Endothelial cell of umbilical vein (primary cell): ENCODE results near the gene TPSB2. TPM values are rescaled to one million over a fixed set of nuclear protein-coding genes. Genes with fewer than 3 reads are reported as not detected.

Experiments
- BruUV-seq: library from RNA; stranded (reverse); fragments of 400-500 nt; replicated peaks from 2 replicates; lab custom pipeline; 2021; lab: Mats Ljungman, UMichigan
- CTCF ChIA-PET: fragments of 300-600, 350-600 bp; sonication (Branson Sonifier 250); formaldehyde crosslinking; loops from one replicate; lab custom pipeline; 2021; ENCODE audit warnings: antibody characterized with exemption, inconsistent platforms; lab: Charles Lee
- POLR2A ChIA-PET: fragments of 300-600, 350-600 bp; sonication (Branson Sonifier 250); formaldehyde crosslinking; loops from one replicate; lab custom pipeline; 2021; ENCODE audit warnings: antibody characterized with exemption, inconsistent platforms; lab: Charles Lee
- DNase-seq: peaks from one replicate; pipeline ENCODE4 v3.0.0-alpha.2; 2011; ENCODE audit warnings: low read depth, low spot score
- FAIRE-seq: peaks from 2 replicates; lab custom pipeline; 2011; peaks lifted over from hg19 to GRCh38; lab: Jason Lieb, UNC
- H2AFZ ChIP-seq: 2 replicates; pipeline ENCODE4 v1.6.0; 2012; ENCODE audit warnings: low read depth, low read length, control low read depth, inconsistent platforms
- H3K27ac ChIP-seq: 2 replicates; pipeline ENCODE4 v1.5.1; 2011; ENCODE audit warnings: low read depth, mild to moderate bottlenecking, control low read depth, low read length, moderate library complexity; ENCODE audit not compliant: insufficient read depth
- H3K27me3 ChIP-seq, 2 experiments: 2 replicates each; pipeline versions ENCODE4 v1.6.0 to v1.6.1; 2011; ENCODE audit warnings: low read length in 2 of 2, mixed read lengths in 1 of 2; ENCODE audit not compliant: control insufficient read depth in 2 of 2, insufficient read depth in 2 of 2
- H3K36me3 ChIP-seq, 2 experiments: 2 replicates in 1 of 2; 3 replicates in 1 of 2; pipeline ENCODE4 v1.5.1; 2011; ENCODE audit warnings: low read length in 2 of 2, mild to moderate bottlenecking in 1 of 2, moderate library complexity in 1 of 2; ENCODE audit not compliant: control insufficient read depth in 2 of 2, insufficient read depth in 2 of 2; ENCODE audit errors: extremely low read depth in 1 of 2
- H3K4me1 ChIP-seq: 3 replicates; pipeline ENCODE4 v1.5.1; 2011; ENCODE audit warnings: mild to moderate bottlenecking, low read length; ENCODE audit not compliant: control insufficient read depth, insufficient read depth; ENCODE audit errors: extremely low read depth
- H3K4me2 ChIP-seq: 2 replicates; pipeline ENCODE4 v1.6.1; 2011; ENCODE audit warnings: low read length, control low read depth, mixed read lengths; ENCODE audit not compliant: insufficient read depth
- H3K4me3 ChIP-seq, 3 experiments: fragments of 200-600 bp in 1 of 3; sonication (generic), shearing (Covaris generic) in 1 of 3; replicated peaks in 1 of 3; 2 replicates each; pipeline ENCODE4 v1.5.1; 2011 to 2016; ENCODE audit warnings: control low read depth in 3 of 3, low read length in 3 of 3, mild to moderate bottlenecking in 2 of 3, inconsistent platforms in 1 of 3, low read depth in 1 of 3, moderate library complexity in 1 of 3; ENCODE audit not compliant: insufficient read depth in 1 of 3
- H3K79me2 ChIP-seq: 2 replicates; pipeline ENCODE4 v1.6.0; 2012; ENCODE audit warnings: low read length, inconsistent platforms; ENCODE audit not compliant: control insufficient read depth, insufficient read depth
- H3K9ac ChIP-seq: replicated peaks from 2 replicates; pipeline ENCODE3; 2011; ENCODE audit warnings: low read length, control low read depth; ENCODE audit not compliant: insufficient read depth; ENCODE audit errors: extremely low read depth
- H3K9me1 ChIP-seq: replicated peaks from 3 replicates; pipeline ENCODE4 v1.6.0; 2011; ENCODE audit warnings: mild to moderate bottlenecking, low read length; ENCODE audit not compliant: control insufficient read depth, insufficient read depth; ENCODE audit errors: extremely low read depth
- H3K9me3 ChIP-seq: replicated peaks from 2 replicates; pipeline ENCODE4 v1.5.1; 2012; ENCODE audit warnings: low read length, inconsistent platforms; ENCODE audit not compliant: control insufficient read depth, insufficient read depth
- H4K20me1 ChIP-seq: replicated peaks from 2 replicates; pipeline ENCODE3; 2011; ENCODE audit warnings: mild to moderate bottlenecking, low read length; ENCODE audit not compliant: control insufficient read depth, insufficient read depth; ENCODE audit errors: extremely low read depth
- FOS ChIP-seq: IDR thresholded peaks from 2 replicates; pipeline ENCODE4 v1.6.1; 2011; ENCODE audit warnings: mild to moderate bottlenecking, low read length, moderate library complexity, borderline replicate concordance; ENCODE audit not compliant: insufficient read depth
- GATA2 ChIP-seq: IDR thresholded peaks from 2 replicates; pipeline ENCODE4 v1.7.0; 2011; ENCODE audit warnings: low read depth, mild to moderate bottlenecking, moderate library complexity, mixed read lengths, low read length; ENCODE audit not compliant: insufficient read length, insufficient read depth
- POLR2A ChIP-seq: IDR thresholded peaks from 2 replicates; pipeline ENCODE4 v1.6.1; 2012; ENCODE audit warnings: low read depth, mild to moderate bottlenecking, control low read depth, low read length
- dilution Hi-C: fragments of 300-500 bp; cut with MboI; formaldehyde crosslinking; loops from one replicate; pipeline ENCODE4 v1.15.0; 2019; ENCODE audit warnings: low sequenced_read_pairs; ENCODE audit not compliant: extremely low pct_ligation_motif_present
- intact Hi-C: fragments of 100-400 bp; cut with micrococcal nuclease; formaldehyde crosslinking; loops from one replicate; pipeline ENCODE4 v1.10.0; 2022
- polyA plus RNA-seq, 4 experiments: library from polyadenylated mRNA; depleted of rRNA in 3 of 4; stranded (reverse) in 3 of 4; unstranded in 1 of 4; fragments of >200 nt; gene quantifications; 2 replicates each; pipeline versions ENCODE4 v1.2.1 to v1.2.3, GENCODE V29; 2011 to 2012; ENCODE audit warnings: missing spikeins in 1 of 4
- total RNA-seq: library from RNA; stranded (reverse); gene quantifications from 2 replicates; pipeline ENCODE4 v1.2.3, GENCODE V29; 2021
- TF ChIP-seq, protein P1 (sequence below), 2 donors: IDR thresholded peaks; 1 replicate in 1 of 2; 2 replicates in 1 of 2; pipeline ENCODE4 v1.5.1; 2011; ENCODE audit warnings: low read length in 2 of 2, mild to moderate bottlenecking in 2 of 2, moderate library complexity in 2 of 2, control low read depth in 1 of 2, inconsistent platforms in 1 of 2, low read depth in 1 of 2; ENCODE audit not compliant: insufficient read depth in 1 of 2; ENCODE audit errors: extremely low read depth in 1 of 2
- TF ChIP-seq, protein P2 (sequence below): IDR thresholded peaks from 2 replicates; pipeline ENCODE4 v1.6.1; 2011; ENCODE audit not compliant: insufficient read depth, insufficient read length

Gene TPSB2
- total and polyA plus RNA-seq, 2 donors (not counting 3 experiments of a cell fraction or from before 2014, with no cell fraction given), result not detected

DNA sequence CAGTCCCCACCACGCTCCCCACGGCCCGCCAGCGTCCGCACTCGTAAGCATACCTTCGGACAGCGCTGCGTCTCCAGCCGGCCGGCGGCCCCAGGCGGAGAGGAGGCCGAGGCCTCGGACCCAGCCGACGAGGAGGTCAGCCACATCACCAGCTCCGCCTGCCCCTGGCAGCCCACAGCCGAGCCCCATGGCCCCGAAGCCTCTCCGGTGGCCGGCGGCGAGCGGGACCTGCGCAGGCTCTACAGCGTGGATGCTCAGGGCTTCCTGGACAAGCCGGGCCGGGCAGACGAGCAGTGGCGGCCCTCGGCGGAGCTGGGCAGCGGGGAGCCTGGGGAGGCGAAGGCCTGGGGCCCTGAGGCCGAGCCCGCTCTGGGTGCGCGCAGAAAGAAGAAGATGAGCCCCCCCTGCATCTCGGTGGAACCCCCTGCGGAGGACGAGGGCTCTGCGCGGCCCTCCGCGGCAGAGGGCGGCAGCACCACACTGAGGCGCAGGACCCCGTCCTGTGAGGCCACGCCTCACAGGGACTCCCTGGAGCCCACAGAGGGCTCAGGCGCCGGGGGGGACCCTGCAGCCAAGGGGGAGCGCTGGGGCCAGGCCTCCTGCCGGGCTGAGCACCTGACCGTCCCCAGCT lies 9.8 kb downstream of the TPSB2 start:
- H3K36me3 ChIP-seq, result no peaks in the 10 kb centered on the region
- H3K4me3 ChIP-seq, result no peak overlapping the region
- no peak for DNase-seq
- H3K4me2 ChIP-seq, result no peak overlapping the region
- no peaks in the 10 kb centered on the region for H3K4me1 ChIP-seq
- TF ChIP-seq GATA2 (no peak), POLR2A (no peak), FOS (no peak)
- TF ChIP-seq, protein P1, sequence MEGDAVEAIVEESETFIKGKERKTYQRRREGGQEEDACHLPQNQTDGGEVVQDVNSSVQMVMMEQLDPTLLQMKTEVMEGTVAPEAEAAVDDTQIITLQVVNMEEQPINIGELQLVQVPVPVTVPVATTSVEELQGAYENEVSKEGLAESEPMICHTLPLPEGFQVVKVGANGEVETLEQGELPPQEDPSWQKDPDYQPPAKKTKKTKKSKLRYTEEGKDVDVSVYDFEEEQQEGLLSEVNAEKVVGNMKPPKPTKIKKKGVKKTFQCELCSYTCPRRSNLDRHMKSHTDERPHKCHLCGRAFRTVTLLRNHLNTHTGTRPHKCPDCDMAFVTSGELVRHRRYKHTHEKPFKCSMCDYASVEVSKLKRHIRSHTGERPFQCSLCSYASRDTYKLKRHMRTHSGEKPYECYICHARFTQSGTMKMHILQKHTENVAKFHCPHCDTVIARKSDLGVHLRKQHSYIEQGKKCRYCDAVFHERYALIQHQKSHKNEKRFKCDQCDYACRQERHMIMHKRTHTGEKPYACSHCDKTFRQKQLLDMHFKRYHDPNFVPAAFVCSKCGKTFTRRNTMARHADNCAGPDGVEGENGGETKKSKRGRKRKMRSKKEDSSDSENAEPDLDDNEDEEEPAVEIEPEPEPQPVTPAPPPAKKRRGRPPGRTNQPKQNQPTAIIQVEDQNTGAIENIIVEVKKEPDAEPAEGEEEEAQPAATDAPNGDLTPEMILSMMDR (IDR thresholded peaks at IDR 0.05; ENCODE audit: extremely low read depth in 1 of 2, insufficient read depth in 1 of 2, low read depth in 1 of 2, low read length in 2 of 2), result no peak
- TF ChIP-seq, protein P2, sequence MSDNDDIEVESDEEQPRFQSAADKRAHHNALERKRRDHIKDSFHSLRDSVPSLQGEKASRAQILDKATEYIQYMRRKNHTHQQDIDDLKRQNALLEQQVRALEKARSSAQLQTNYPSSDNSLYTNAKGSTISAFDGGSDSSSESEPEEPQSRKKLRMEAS, result no peak
- no peaks in the 10 kb centered on the region for H4K20me1 ChIP-seq
- H3K9me3 ChIP-seq, result no peaks in the 10 kb centered on the region
- ChIA-PET CTCF (no interaction called here), POLR2A (no interaction called here)
- intact Hi-C loops (loop anchor here (5.0 kb wide), 1 partner anchor 697 kb away; the partner anchor contains the start of gene HS3ST6), dilution Hi-C loops (no loop called here)
- BruUV-seq, result no TSS peak
- FAIRE-seq, result no peak
- H3K79me2 ChIP-seq, result no peaks in the 10 kb centered on the region
- H2AFZ ChIP-seq, result no peak overlapping the region
- no peak overlapping the region for H3K9ac ChIP-seq
- H3K27ac ChIP-seq, result no peak overlapping the region
- H3K27me3 ChIP-seq, result no peaks in the 10 kb centered on the region
- H3K9me1 ChIP-seq, result no peaks in the 10 kb centered on the region
